ENCODE results near the gene WNT9A. TPM values are rescaled to one million over a fixed set of nuclear protein-coding genes. Genes with fewer than 3 reads are reported as not detected.

Gene WNT9A
- total and polyA plus RNA-seq, 5 donors, result 0.60 to 1.8 (median 0.71) TPM

DNA sequence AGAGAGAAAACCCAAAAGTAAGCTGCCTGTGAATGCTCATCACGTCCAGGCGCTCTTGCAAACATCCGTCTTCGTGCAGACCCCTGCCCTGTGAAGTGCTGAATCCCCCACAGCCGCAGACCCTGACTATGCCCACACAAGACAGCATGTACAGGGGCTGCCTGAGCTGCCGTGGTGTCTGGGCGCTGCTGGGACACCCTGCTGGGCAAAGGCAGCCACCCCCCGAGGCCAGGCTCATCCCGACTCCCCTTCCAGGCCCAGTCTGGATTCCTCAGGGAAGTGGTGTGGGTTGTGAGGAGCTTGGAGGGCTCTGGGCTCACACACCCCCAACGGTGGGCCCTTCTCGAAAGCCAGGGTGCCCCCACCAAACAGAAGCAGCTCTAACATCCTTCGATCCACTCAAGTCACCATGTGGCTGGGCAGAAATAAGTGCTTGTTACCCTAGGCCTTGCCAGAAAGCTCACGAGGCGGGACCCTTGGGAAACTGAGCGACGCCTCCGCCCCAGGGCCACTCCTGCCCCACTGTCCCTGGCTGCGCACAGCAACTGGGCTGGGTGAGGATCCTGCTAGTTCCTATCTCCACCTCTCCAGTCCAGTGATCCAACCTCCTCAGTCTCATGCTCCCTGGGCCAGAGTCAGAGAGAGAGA lies 4.8 kb upstream of the WNT9A start:
- H3K9me3 ChIP-seq (ENCODE audit: control insufficient read depth, low read length), result no peaks in the 10 kb centered on the region
- 74% methylated on average over 18 of the region's 18 CpGs for WGBS
- peak in 2 of 3 donors; percentile 19 to 56 for DNase-seq
- H3K4me1 ChIP-seq (ENCODE audit: control insufficient read depth, insufficient read depth, low read length), result no peaks in the 10 kb centered on the region
- H3K27me3 ChIP-seq (ENCODE audit: control insufficient read depth, insufficient read depth), result no peaks in the 10 kb centered on the region
- no peak overlapping the region for H3K27ac ChIP-seq (ENCODE audit: low read length)
- ATAC-seq, result no peak
- intact Hi-C loops (cut with DNase I), result no loop called here
- H3K4me3 ChIP-seq (ENCODE audit: low read length), result no peak overlapping the region

DNA sequence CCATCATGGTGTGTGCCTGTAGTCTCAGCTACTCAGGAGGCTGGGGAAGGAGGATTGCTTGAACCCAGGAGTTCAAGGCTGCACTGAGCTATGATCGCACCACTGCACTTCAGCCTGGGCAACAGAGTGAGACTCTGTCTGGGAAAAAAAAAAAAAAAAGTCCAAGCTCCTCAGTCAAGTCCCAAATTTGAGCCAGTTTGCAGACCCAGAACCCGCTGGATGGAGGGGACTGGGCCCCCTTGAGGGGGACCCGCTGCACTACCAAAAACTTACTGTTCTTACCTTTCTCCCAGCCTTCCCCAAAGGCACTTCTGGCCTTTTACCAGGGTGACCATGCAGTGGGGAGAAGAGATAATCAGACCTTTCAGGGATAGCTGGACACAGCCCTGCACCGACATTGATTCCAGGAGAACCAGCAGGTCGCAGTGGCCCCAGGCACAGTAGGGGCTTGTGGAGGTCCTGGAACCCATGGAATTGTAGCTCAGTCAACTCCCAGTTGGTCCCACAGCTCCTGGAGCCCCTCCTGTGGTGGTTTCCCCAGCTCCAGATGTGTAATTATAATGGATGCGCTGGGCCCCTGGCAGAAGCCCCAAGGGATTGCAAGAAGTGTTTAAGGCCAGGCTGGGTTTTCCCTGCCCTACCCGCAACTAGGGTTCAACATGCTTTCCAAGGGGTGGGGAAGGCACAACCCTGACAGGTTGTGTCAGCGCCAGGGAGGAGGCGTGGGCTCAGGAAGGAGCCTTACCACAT lies 4.1 kb upstream of the WNT9A start:
- no peak for ATAC-seq
- intact Hi-C loops (cut with DNase I), result no loop called here
- Histone ChIP-seq H3K4me1 (ENCODE audit: control insufficient read depth, insufficient read depth, low read length) (no peaks in the 10 kb centered on the region), H3K27me3 (ENCODE audit: control insufficient read depth, insufficient read depth) (no peaks in the 10 kb centered on the region), H3K4me3 (ENCODE audit: low read length) (no peak overlapping the region), H3K27ac (ENCODE audit: low read length) (no peak overlapping the region), H3K9me3 (ENCODE audit: control insufficient read depth, low read length) (no peaks in the 10 kb centered on the region)
- 86% methylated on average over 9 of the region's 9 CpGs for WGBS
- peak in 2 of 3 donors; percentile 6 to 30 for DNase-seq

DNA sequence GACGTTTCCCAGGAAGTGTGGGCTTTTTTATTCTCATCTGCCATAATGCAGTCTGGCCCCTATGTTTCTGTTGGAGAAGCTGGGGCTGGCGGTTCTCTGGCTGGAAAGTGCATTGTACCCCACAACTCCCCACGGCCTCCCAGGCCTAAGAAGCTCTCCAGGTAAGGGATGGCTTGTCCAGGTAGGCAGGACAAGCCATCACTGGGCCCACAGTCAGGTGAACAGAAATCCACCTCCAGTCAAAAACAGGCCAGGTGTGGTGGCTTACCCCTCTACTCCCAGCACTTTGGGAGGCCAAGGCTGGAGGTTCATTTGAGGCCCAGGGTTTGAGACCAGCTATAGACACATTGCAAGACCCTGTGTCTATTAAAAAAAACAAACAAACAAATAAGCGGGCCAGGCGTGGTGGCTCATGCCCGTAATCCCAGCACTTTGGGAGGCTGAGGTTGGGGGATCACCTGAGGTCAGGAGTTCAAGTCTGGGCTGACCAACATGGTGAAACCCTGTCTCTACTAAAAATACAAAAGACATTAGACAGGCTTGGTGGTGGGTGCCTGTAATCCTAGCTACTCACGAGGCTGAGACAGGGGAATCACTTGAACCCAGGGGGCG lies 3.1 kb upstream of the WNT9A start:
- Histone ChIP-seq H3K4me3 (ENCODE audit: low read length) (no peak overlapping the region), H3K4me1 (ENCODE audit: control insufficient read depth, insufficient read depth, low read length) (no peaks in the 10 kb centered on the region), H3K9me3 (ENCODE audit: control insufficient read depth, low read length) (no peaks in the 10 kb centered on the region), H3K27ac (ENCODE audit: low read length) (no peak overlapping the region), H3K27me3 (ENCODE audit: control insufficient read depth, insufficient read depth) (no peaks in the 10 kb centered on the region)
- no peak for ATAC-seq
- intact Hi-C loops (cut with DNase I), result no loop called here
- DNase-seq, result no peak
- 84% methylated on average over 8 of the region's 8 CpGs for WGBS

DNA sequence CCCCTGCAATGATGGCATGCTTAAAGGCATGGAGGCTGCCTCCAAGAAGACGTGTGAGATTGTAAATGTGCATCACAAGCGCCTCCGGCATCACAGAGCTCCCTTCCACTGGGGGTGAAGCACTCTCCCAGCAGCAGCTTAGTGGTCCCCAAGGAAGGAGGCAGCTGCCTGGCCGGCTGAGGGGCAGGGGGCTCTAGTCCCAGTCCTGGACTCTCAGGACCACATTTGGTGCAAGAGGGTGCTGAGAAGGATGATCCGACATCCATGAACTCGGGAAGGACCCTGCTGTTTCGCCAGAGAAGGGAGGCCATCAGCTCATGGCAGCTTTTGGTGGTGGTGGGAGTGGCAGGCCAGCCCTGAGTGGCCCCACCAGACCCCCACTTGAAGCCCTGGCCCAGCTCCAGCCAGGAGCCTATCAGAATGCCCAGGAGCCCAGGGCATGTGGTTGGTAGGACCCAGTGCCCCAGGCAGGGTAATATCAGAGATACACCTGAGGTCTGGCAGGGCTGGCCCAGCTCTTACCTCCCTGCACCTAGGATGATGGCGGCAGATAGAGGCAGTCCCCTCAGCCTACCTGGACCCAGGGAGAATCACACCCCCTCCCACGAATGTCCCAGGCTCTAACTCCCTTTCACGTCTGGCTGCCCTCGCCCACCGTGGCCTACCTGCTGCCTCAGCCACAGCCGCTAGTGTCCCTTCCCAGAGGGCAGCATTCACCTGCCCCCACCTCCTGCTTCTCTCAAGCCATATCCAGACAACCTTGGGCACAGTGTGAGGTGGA lies 2.4 kb upstream of the WNT9A start:
- no peak for ATAC-seq
- no peak overlapping the region for H3K27ac ChIP-seq (ENCODE audit: low read length)
- no peaks in the 10 kb centered on the region for H3K4me1 ChIP-seq (ENCODE audit: control insufficient read depth, insufficient read depth, low read length)
- H3K4me3 ChIP-seq (ENCODE audit: low read length), result no peak overlapping the region
- WGBS, result 90% methylated on average over 13 of the region's 13 CpGs
- no peaks in the 10 kb centered on the region for H3K9me3 ChIP-seq (ENCODE audit: control insufficient read depth, low read length)
- intact Hi-C loops (cut with DNase I), result loop anchor here (2.0 to 5.0 kb wide), 5 partner anchors 183 to 468 kb away; no protein-coding TSS in a partner anchor
- H3K27me3 ChIP-seq (ENCODE audit: control insufficient read depth, insufficient read depth), result no peaks in the 10 kb centered on the region
- peak in 2 of 3 donors; percentile 8 to 57 for DNase-seq

DNA sequence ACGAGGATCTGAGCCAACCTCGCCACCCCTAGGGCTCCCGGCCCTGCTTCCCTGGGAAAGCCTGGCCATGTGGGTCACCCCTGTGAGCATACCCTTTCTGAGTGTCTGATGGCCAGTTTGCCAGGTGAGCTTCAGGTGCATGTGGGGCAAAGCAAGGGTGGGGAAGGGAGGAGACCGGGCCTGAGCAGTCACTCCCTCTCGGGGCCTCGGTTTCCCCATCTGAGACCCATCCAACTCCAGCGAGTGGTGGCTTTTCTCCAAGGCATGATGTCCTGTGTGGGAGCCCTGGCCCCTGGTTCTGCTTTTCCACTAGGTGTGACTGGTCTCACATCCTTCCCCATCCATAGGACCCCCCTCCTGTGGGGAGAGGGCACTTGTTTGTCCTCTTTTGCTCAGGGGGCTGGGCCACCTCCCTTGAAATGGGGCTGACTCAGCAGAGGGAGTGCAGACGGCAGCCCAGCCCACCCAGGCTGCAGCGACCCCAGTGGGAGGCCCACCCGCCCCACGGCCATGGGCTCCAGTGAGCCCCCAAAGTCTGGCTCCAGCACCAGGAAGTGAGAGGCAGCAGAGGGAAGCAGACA lies 1.7 kb upstream of the WNT9A start:
- WGBS, result 80% methylated on average over 11 of the region's 11 CpGs
- no peaks in the 10 kb centered on the region for H3K4me1 ChIP-seq (ENCODE audit: control insufficient read depth, insufficient read depth, low read length)

DNA sequence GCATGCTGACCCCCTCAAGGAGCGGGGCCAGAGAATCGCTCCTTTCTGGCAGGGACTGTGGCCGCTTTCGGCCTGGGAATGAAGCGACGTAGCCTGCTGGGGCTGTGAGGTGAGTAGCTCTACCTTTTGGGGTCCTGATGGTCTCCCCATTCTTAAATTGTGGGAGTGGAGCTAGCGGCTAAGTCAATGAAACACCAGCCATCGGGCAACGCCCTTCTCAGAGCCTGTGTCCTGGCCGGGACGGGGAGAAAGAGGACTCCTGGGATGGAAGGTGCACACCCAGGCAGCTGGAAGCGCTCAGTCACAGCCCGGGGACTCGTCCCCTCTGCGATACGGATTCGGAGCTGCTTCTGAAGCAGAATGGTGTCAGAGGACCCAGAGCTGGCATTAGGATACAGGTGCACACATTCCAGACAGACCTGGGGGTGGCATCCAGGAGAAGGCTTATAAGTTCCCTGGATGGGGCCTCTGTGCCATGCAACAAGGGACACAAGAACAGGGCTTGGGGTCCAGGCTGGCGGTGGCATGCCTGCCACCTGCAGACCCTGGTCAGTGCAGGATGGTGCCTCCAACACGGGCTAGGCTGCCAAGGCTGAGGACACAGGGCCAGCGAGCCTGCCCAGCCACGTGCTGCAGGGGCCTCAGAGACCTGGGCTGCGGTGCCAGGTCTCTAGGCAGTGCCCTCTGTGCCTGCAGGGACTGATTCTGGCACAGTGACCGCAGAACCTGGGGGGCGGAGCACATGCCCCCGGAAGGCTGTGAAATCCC lies 945 bp upstream of the WNT9A start:
- Histone ChIP-seq H3K9me3 (ENCODE audit: control insufficient read depth, low read length) (no peaks in the 10 kb centered on the region), H3K4me3 (ENCODE audit: low read length) (peak overlapping the region; percentile 57), H3K4me1 (ENCODE audit: control insufficient read depth, insufficient read depth, low read length) (no peaks in the 10 kb centered on the region), H3K27me3 (ENCODE audit: control insufficient read depth, insufficient read depth) (no peaks in the 10 kb centered on the region), H3K27ac (ENCODE audit: low read length) (no peak overlapping the region)
- no peak for ATAC-seq
- intact Hi-C loops (cut with DNase I), result loop anchor here (2.0 to 5.0 kb wide), 5 partner anchors 181 to 466 kb away; no protein-coding TSS in a partner anchor
- 22% methylated on average over 25 of the region's 25 CpGs for WGBS
- peak; percentile 26 to 72 (median 62) for DNase-seq

More for the DNA sequence above, 1.7 kb upstream of the WNT9A start:
- H3K27ac ChIP-seq (ENCODE audit: low read length), result no peak overlapping the region
- DNase-seq, result peak in 2 of 3 donors; percentile 13 to 38
- intact Hi-C loops (cut with DNase I), result loop anchor here (2.0 to 5.0 kb wide), 5 partner anchors 182 to 467 kb away; no protein-coding TSS in a partner anchor
- no peaks in the 10 kb centered on the region for H3K9me3 ChIP-seq (ENCODE audit: control insufficient read depth, low read length)
- H3K4me3 ChIP-seq (ENCODE audit: low read length), result no peak overlapping the region
- H3K27me3 ChIP-seq (ENCODE audit: control insufficient read depth, insufficient read depth), result no peaks in the 10 kb centered on the region
- no peak for ATAC-seq

DNA sequence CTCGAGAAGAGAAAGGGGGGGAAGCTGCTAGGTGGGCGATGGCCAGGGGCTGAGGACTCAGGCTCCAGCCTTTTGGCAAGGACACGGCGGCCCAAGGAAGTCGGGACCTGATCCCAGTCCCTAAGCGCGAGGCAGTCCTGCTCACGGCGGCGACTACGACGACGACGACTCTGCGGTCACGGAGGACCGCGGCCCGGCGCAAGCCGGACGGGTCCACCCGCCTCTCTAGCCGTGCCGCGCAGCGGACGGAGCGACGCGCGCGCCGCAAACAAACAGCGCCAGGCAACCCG lies 401 bp downstream of the WNT9A start:
- Histone ChIP-seq H3K4me3 (ENCODE audit: low read length) (peak overlapping the region; percentile 57), H3K27me3 (ENCODE audit: control insufficient read depth, insufficient read depth) (no peaks in the 10 kb centered on the region), H3K9me3 (ENCODE audit: control insufficient read depth, low read length) (no peaks in the 10 kb centered on the region), H3K4me1 (ENCODE audit: control insufficient read depth, insufficient read depth, low read length) (no peaks in the 10 kb centered on the region), H3K27ac (ENCODE audit: low read length) (no peak overlapping the region)
- ATAC-seq, result peak in 1 of 2 donors; percentile 14
- DNase-seq, result peak in 1 of 3 donors; percentile 58
- intact Hi-C loops (cut with DNase I), result loop anchor here (2.0 to 5.0 kb wide), 5 partner anchors 180 to 465 kb away; no protein-coding TSS in a partner anchor
- under 1% methylated on average over 36 of the region's 36 CpGs for WGBS

DNA sequence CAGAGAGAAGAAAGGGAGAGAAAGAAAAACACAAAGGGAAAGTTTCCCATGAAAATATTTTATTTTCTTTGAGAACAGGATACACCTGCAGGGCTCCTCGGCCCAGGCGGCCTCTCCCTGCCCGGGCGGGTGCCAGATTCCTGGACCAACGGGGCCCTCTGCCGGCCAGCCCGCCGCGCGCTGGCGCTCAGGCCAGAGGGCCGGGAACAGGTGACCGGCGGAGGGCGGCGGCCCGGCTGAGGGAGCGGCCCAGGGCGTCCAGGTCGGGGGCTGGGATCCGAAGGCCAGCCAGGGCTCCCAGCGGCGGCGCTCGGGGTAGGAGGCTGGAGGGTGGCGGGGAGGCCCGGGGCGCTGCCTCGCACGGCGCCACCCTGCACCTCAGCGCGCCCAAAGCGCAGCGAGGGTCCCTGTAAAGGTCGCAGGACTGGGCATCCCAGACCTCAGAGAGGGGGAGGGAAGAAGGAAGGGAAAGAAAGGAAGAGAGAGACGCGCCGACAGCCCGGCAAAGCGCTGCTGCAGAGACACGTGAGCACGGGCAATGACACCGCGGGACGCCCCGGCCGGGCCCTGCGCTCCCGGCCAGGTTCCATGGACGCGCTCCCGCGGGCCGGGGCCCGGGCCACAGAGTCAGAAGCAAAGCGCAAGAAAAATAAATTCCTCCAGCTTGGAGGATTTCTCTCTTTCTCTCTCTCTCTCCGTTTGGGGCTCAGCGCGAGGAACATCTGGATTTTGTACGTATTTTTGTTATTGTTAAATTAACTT lies 927 bp downstream of the WNT9A start:
- ATAC-seq, result peak; percentile 80 to 81
- Histone ChIP-seq H3K9me3 (ENCODE audit: control insufficient read depth, low read length) (no peaks in the 10 kb centered on the region), H3K4me3 (ENCODE audit: low read length) (peak overlapping the region; percentile 57), H3K27ac (ENCODE audit: low read length) (no peak overlapping the region), H3K4me1 (ENCODE audit: control insufficient read depth, insufficient read depth, low read length) (no peaks in the 10 kb centered on the region), H3K27me3 (ENCODE audit: control insufficient read depth, insufficient read depth) (no peaks in the 10 kb centered on the region)
- intact Hi-C loops (cut with DNase I), result loop anchor here (2.0 to 5.0 kb wide), 5 partner anchors 180 to 465 kb away; no protein-coding TSS in a partner anchor
- under 1% methylated on average over 61 of the region's 61 CpGs for WGBS
- DNase-seq, result peak; percentile 71 to 90 (median 89)

DNA sequence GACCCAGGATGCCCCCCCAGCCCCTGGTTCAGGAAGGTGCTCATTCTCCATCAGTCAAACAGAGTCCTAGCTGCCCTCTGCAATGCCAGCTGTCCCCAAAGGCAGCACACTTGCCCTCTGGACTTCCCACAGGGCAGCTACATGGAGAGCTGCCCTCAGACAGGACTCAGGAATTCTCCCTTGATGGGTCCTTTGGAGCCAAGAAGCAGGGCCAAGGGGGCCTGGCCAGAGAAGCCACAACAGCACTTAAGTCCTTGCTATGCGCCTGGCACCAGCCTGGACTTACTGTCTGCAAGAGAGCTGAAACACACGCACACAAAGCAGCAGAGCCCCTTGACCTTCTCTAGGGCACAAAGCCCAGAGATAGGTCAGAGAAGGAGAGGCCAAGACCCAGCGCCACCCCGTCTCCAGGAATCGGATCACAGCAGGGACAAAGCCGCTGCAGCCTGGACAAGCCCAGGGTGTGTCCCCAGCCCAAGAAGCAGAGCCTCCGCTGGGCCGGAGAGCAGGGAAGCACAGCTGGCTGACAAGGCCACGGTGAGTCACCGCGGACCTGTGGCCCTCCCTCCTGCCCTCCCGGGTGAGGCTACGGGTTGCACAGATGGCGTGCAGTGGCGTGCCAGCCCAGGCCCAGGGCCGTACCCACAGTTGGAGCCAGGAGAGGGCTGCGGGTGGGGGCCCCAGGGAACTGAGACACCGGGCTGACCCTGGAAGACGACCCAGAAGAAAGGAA lies 1.7 kb downstream of the WNT9A start:
- Histone ChIP-seq H3K27ac (ENCODE audit: low read length) (no peak overlapping the region), H3K4me3 (ENCODE audit: low read length) (peak overlapping the region; percentile 57), H3K4me1 (ENCODE audit: control insufficient read depth, insufficient read depth, low read length) (no peaks in the 10 kb centered on the region), H3K9me3 (ENCODE audit: control insufficient read depth, low read length) (no peaks in the 10 kb centered on the region), H3K27me3 (ENCODE audit: control insufficient read depth, insufficient read depth) (no peaks in the 10 kb centered on the region)
- WGBS, result 25% methylated on average over 19 of the region's 19 CpGs
- ATAC-seq (peak; percentile 38 to 84), DNase-seq (peak; percentile 77 to 86 (median 79))
- intact Hi-C loops (cut with DNase I), result loop anchor here (2.0 to 5.0 kb wide), 5 partner anchors 179 to 464 kb away; no protein-coding TSS in a partner anchor

Measured in right cardiac atrium (tissue), 5 donors.